ENCODE results near the gene GABARAPL2.
A peak's percentile ranks its signal among the peaks of the same experiment; 100 is the strongest.
"Not testable (repeated sequence)": the region's sequence is repeated elsewhere in the genome, so short reads cannot be mapped to it uniquely, and the experiment has no call there.

The GABARAPL2 gene, protein sequence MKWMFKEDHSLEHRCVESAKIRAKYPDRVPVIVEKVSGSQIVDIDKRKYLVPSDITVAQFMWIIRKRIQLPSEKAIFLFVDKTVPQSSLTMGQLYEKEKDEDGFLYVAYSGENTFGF

DNA sequence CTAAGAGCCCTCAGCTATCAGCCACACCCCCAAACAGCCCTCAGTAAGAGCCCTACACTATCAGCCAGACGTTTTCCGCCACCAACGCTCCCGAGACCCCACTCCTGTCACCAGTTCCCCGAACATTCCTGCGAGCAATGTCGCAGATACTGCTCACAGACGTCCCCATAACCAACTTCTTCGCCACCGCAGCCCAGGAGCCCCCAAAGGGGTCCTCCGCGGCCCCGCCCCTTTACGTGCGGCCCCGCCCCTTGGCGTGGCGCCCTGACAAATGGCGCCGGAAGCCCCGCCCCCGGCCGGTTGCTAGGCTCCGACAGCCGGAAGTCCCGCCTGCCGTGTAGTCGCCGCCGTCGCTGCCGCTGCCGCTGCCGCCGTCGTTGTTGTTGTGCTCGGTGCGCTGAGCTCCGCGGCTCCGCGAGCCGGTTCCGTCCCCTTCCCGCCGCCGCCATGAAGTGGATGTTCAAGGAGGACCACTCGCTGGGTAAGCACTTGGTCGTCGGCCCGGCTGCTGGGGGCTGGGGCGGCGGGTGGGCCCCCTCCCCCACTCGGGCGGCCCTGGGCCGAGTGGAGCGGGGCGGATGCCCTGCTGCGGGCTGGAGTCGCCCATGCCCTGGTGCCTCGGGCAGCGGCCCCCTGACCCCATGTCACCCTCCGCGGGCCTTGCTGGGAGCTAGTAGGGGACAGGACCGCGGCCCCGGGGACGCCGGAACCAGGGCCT is at the start of gene GABARAPL2:
TSS of gene GABARAPL2 (plus strand) at position 340 of the 718 bp plus-strand sequence. CDS start at position 448, 108 bp downstream.
- DNase-seq (ENCODE audit: low read depth), result peak; percentile 69

GRCh38 chr16:75519175-75519574 is 47.0 kb upstream of the GABARAPL2 start:
- DNase-seq (ENCODE audit: low read depth), result no peak

- no peak for DNase-seq (ENCODE audit: low read depth)
Observed at GRCh38 chr16:75526032-75526790, 40.0 kb upstream of the GABARAPL2 start.

GRCh38 chr16:75527825-75528299 is 38.3 kb upstream of the GABARAPL2 start:
- no peak for DNase-seq (ENCODE audit: low read depth)

- DNase-seq (ENCODE audit: low read depth), result no peak
Observed at GRCh38 chr16:75529056-75529905, 36.9 kb upstream of the GABARAPL2 start.

GRCh38 chr16:75529959-75530358 is 36.2 kb upstream of the GABARAPL2 start:
- no peak for DNase-seq (ENCODE audit: low read depth)

- DNase-seq (ENCODE audit: low read depth), result no peak
Observed at GRCh38 chr16:75532142-75532765, 33.9 kb upstream of the GABARAPL2 start.

GRCh38 chr16:75532791-75533190 is 33.4 kb upstream of the GABARAPL2 start:
- no peak for DNase-seq (ENCODE audit: low read depth)

- no peak for DNase-seq (ENCODE audit: low read depth)
Observed at GRCh38 chr16:75534560-75535205, 31.5 kb upstream of the GABARAPL2 start.

GRCh38 chr16:75535211-75535843 is 30.9 kb upstream of the GABARAPL2 start:
- no peak for DNase-seq (ENCODE audit: low read depth)

DNA sequence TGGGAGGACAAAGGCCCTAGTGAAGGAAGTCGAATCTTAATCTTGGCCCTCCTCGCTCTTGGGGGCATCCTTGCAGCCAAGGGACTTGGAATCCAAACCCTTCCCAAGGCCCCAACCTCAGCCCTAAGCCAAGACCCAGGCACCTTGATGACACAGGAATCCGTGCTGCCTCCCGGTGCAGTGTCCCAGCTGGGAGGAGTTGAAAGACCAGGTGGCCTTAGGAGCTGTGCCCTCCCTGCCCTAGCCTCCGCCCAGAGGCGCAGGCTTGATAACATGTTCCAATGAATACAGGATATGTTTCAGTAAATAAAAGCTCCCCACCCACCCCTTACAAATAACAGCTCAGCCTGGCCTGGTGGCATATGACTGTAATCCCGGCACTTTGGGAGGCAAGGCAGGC is 30.3 kb upstream of the GABARAPL2 start, which contains the start of gene CHST5:
TSS of gene CHST5 (minus strand) at position 208 of the 400 bp plus-strand sequence. CDS start 5,724 bp downstream, outside the sequence.
- DNase-seq (ENCODE audit: low read depth), result no peak

- DNase-seq (ENCODE audit: low read depth), result no peak
Observed at GRCh38 chr16:75537776-75538175, 28.4 kb upstream of the GABARAPL2 start.

DNA sequence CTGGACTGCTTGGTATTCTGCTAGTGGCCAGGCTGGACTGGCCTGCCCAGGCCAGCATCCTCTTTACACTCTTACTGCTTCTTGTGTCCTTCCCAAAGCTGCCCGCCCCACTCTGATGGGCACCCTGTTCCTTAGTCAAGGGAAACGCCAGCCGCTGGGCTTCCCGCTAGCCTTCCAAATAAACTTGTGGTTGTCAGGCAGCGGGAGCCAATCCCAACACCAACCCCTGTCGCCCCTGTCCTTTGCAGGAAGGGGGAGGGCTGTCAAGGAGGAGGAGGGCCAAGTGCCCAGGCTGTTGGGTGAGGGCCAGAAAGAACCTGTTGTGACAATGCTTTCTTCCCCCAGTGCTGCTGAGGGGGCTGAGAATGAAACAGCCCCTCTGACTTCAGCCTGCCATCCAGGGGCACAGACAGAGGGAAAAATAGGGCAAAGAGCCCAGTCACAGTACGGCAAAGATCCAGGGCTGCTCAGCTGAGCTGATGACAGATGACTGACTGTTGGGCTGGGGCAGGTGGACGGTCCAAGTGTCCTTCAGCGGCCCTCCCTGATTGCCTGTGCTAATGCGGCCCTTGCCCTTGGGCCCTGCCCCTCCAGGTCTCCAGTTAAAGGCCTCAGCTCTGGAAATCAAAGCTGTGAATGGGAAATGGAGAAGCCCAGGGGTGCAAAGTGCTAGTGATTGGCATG is 27.2 kb upstream of the GABARAPL2 start:
- not testable (repeated sequence) for DNase-seq (ENCODE audit: low read depth)

DNA sequence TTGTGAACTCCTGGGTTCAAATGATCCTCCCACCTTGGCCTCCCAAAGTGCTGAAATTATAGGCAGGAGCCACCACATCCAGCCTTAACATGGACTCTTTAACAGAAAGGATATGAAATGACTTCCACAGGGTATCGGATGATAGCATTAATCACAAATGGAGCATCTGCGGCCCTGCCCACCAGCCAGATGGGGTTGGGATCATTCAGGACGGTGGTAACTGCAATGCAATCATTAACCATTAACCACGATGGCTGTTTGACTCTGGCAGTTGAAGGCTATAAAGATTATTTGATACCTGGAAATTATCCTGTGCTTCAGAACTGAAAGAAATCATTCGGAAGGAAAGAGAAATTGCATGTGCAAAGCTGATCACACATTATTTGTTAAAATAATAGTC is 24.9 kb upstream of the GABARAPL2 start:
- no peak for DNase-seq (ENCODE audit: low read depth)

GRCh38 chr16:75542462-75542861 is 23.7 kb upstream of the GABARAPL2 start:
- DNase-seq (ENCODE audit: low read depth), result not testable (repeated sequence)

- not testable (repeated sequence) for DNase-seq (ENCODE audit: low read depth)
Observed at GRCh38 chr16:75545879-75546278, 20.3 kb upstream of the GABARAPL2 start.

GRCh38 chr16:75546293-75546692 is 19.9 kb upstream of the GABARAPL2 start:
- no peak for DNase-seq (ENCODE audit: low read depth)

GRCh38 chr16:75548456-75548855 is 17.7 kb upstream of the GABARAPL2 start:
- DNase-seq (ENCODE audit: low read depth), result not testable (repeated sequence)

- peak; percentile 73 for DNase-seq (ENCODE audit: low read depth)
Observed at GRCh38 chr16:75550211-75550662, 15.9 kb upstream of the GABARAPL2 start.

DNA sequence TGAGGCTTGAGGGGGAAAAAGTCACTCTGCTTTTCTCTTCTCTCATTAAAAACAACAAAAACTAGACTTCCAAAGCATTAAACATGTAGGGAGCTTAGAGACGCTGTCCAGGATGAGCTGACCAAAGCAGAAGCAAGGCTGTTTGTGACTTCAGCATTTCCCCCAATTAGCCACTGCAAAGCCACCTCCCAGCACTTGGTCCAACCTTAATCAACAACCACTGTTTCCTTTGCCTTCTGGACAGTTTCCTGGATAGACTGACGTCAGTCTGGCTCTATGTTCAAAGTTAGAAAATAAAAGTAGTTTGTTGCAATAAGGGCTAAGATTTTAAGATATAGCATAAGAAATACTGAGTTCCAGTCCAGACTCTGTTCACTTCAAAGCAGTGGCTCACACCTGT is 13.2 kb upstream of the GABARAPL2 start:
- DNase-seq (ENCODE audit: low read depth), result no peak
